Ovary (tissue), 3 donors: Measurements from ENCODE around the gene TACC2.

Source experiments
- CTCF ChIP-seq, 3 donors: fragments of 450-650 bp in 2 of 3; fragments of 200-600 bp in 1 of 3; IDR thresholded peaks; one replicate each; pipeline versions ENCODE4 v1.5.1 to v1.8.0; 2016 to 2022; ENCODE audit warnings: antibody characterized with exemption in 3 of 3, mild to moderate bottlenecking in 1 of 3
- EP300 ChIP-seq: sonication (generic); formaldehyde crosslinking; IDR thresholded peaks from one replicate; pipeline ENCODE4 v1.6.1; 2017; ENCODE audit warnings: antibody characterized with exemption
- POLR2A ChIP-seq: fragments of 450-650 bp; IDR thresholded peaks from one replicate; pipeline ENCODE4 v1.6.1; 2017; ENCODE audit warnings: antibody characterized with exemption, mild to moderate bottlenecking, moderate library complexity
- donor health status: DM: no; HTN: no; CAD: no.

GRCh38 chr10:122281751-122282150 is 292.8 kb downstream of the TACC2 start:
- TF ChIP-seq CTCF (IDR thresholded peaks at IDR 0.05) (no peak), POLR2A (no peak), EP300 (no peak)
